GM06990 (cell line): ENCODE data around the gene BRCA1.
"Not testable (repeated sequence)": the region's sequence is repeated elsewhere in the genome, so short reads cannot be mapped to it uniquely, and the experiment has no call there.

Experiments
- DNase-seq: peaks from one replicate; pipeline ENCODE4 v3.0.0-alpha.2; 2011; ENCODE audit not compliant: insufficient read length; ENCODE audit errors: extremely low read depth
- H3K27me3 ChIP-seq: replicated peaks from 2 replicates; pipeline ENCODE4 v1.6.0; 2011; ENCODE audit warnings: low read length; ENCODE audit not compliant: control insufficient read depth, insufficient read depth
- H3K36me3 ChIP-seq: 2 replicates; pipeline ENCODE4 v1.5.1; 2011; ENCODE audit warnings: low read length; ENCODE audit not compliant: control insufficient read depth, insufficient read depth
- H3K4me3 ChIP-seq: replicated peaks from 2 replicates; pipeline ENCODE4 v1.5.1; 2011; ENCODE audit warnings: low read depth, mild to moderate bottlenecking, control low read depth, low read length
- CTCF ChIP-seq: IDR thresholded peaks from 2 replicates; pipeline ENCODE4 v1.5.1; 2011; ENCODE audit warnings: low read length, control low read depth, mild to moderate bottlenecking, inconsistent platforms; ENCODE audit not compliant: insufficient read depth, poor library complexity, severe bottlenecking

BRCA1 gene

DNA sequence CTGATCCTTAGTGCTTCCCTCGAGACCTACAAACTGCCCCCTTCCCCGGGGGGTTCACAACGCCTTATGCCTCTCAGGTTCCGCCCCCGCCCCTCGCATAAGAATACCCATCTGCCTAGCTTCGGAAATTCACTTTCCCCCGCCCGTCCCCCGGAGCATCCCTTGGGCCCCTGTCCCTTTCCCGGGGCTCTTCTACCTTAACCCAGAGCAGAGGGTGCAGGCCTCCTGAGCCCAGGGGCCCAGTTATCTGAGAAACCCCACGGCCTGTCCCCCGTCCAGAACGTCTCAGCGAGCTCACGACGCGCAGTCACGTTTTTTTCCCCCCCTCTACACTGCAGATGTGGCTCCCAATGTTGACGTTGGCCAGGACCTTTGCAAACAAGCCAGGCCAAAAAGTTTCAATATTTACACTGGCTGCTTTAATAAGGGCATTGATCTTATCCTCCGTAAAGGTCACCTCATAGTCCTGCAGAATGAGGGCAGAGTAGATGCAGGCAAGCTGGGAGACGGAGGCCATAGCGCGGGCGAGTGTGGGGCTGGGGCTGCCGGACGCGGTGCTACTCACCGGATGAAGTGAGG, 44.5 kb upstream of the BRCA1 start:
- peak overlapping the region; percentile 80 for H3K4me3 ChIP-seq
- H3K36me3 ChIP-seq = no peaks in the 10 kb centered on the region
- DNase-seq = no peak
- H3K27me3 ChIP-seq = no peaks in the 10 kb centered on the region
- no peak for TF ChIP-seq CTCF

GRCh38 chr17:43165971-43166370, 40.8 kb upstream of the BRCA1 start:
- H3K36me3 ChIP-seq, DNase-seq: not testable (repeated sequence)

DNA sequence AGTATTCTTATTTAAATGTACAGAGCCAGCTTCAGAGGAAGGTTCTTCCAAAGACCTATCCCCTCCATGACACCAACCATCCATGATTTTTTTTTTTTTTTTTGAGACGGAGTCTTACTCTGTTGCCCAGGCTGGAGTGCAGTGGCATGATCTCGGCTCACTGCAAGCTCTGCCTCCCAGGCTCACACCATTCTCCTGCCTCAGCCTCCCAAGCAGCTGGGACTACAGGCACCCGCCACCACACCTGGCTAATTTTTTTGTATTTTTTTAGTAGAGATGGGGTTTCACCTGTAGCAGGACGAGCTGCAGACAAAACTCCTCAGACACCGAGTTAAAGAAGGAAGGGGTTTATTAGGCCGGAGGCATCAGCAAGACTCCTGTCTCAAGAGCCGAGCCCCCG, 34.8 kb upstream of the BRCA1 start:
- H3K36me3 ChIP-seq, H3K27me3 ChIP-seq, DNase-seq, H3K4me3 ChIP-seq: not testable (repeated sequence)

More at GRCh38 chr17:43165971-43166370, 40.8 kb upstream of the BRCA1 start:
- not testable (repeated sequence) for H3K4me3 ChIP-seq, H3K27me3 ChIP-seq

GRCh38 chr17:43159232-43159631, 34.1 kb upstream of the BRCA1 start:
- H3K36me3 ChIP-seq = not testable (repeated sequence)

GRCh38 chr17:43155666-43156065, 30.5 kb upstream of the BRCA1 start:
- Histone ChIP-seq H3K27me3 (no peaks in the 10 kb centered on the region), H3K4me3 (no peak overlapping the region), H3K36me3 (peaks cover 2% of the 10 kb centered on the region)
- TF ChIP-seq CTCF = no peak
- no peak for DNase-seq

More at GRCh38 chr17:43159232-43159631, 34.1 kb upstream of the BRCA1 start:
- not testable (repeated sequence) for H3K27me3 ChIP-seq, H3K4me3 ChIP-seq, DNase-seq

DNA sequence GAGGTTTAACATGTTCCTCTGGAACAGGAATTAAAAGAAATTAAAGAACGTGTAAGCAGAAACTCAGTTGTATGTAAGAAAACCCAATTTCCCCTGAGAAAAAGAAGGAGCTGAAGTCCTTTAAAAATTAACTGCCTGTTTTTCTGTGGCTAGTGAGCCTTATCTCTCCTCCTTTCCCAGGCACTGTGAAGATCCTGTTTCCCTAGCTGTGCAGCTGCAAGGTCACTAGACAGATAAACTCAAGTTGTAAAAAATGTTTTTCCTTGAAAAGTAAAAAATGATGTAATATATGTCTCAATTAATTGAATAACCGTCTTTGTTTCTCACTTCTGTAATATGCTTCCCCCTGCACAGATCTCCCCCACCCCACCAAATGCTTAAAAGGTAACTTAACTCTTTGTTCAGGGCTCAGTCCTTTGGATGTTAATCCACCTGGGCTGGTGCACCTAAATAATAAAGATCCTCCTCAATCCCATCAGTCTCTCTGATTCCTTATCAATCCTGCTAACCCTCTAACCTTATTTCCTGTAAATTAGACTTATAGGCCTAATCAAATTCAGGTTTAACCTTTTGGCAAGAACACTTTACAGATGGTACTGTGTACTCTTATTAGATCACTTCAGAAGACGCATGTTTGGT, 28.2 kb upstream of the BRCA1 start:
- H3K27me3 ChIP-seq, H3K36me3 ChIP-seq, DNase-seq, H3K4me3 ChIP-seq: not testable (repeated sequence)

GRCh38 chr17:43151880-43152456, 26.8 kb upstream of the BRCA1 start:
- no peaks in the 10 kb centered on the region for H3K27me3 ChIP-seq
- no peak overlapping the region for H3K4me3 ChIP-seq
- no peak for TF ChIP-seq CTCF
- no peaks in the 10 kb centered on the region for H3K36me3 ChIP-seq
- DNase-seq = no peak

- Histone ChIP-seq H3K4me3 (no peak overlapping the region), H3K36me3 (0 out of 2 replicates have a peak, but pooled peaks cover 1% of the 10 kb centered on the region), H3K27me3 (no peaks in the 10 kb centered on the region)
- no peak for DNase-seq
- no peak for TF ChIP-seq CTCF
These were observed 21.5 kb upstream of the BRCA1 start for GRCh38 chr17:43146649-43147048.
